GM18520 (cell line): Measurements from ENCODE around the gene SMCO3.
A peak's percentile ranks its signal among the peaks of the same experiment; 100 is the strongest.

Experiments
- ATAC-seq: cut with Tn5 transposase; IDR thresholded peaks from one replicate; pipeline ENCODE4 v1.9.1; 2021; ENCODE audit not compliant: unreplicated experiment

Gene SMCO3

GRCh38 chr12:14814014-14814413 lies at the start of gene SMCO3:
Gene SMCO3 (minus strand): TSS chr12:14814182. CDS start chr12:14806680, 7,502 bp downstream.
- no peak for ATAC-seq

- ATAC-seq: no peak
Measured at GRCh38 chr12:14860490-14860889, 46.5 kb upstream of the SMCO3 start.

GRCh38 chr12:14858513-14858912 lies 44.5 kb upstream of the SMCO3 start:
- no peak for ATAC-seq

- ATAC-seq: no peak
Measured at GRCh38 chr12:14854586-14855183, 40.7 kb upstream of the SMCO3 start.

- no peak for ATAC-seq
Measured at GRCh38 chr12:14853961-14854360, 40.0 kb upstream of the SMCO3 start.

GRCh38 chr12:14852880-14853279 lies 38.9 kb upstream of the SMCO3 start:
- no peak for ATAC-seq

- peak; percentile 42 for ATAC-seq
Measured at GRCh38 chr12:14850929-14851663, 37.1 kb upstream of the SMCO3 start.

- no peak for ATAC-seq
Measured at GRCh38 chr12:14849661-14850060, 35.7 kb upstream of the SMCO3 start.

GRCh38 chr12:14846876-14847580 lies 33.0 kb upstream of the SMCO3 start:
- no peak for ATAC-seq

GRCh38 chr12:14846042-14846587 lies 32.1 kb upstream of the SMCO3 start:
- no peak for ATAC-seq

GRCh38 chr12:14845350-14845750 lies 31.4 kb upstream of the SMCO3 start:
- ATAC-seq: peak; percentile 49

- no peak for ATAC-seq
Measured at GRCh38 chr12:14844401-14844800, 30.4 kb upstream of the SMCO3 start.

GRCh38 chr12:14843425-14843887 lies 29.5 kb upstream of the SMCO3 start, which contains the start of gene ART4:
Gene ART4 (minus strand): TSS chr12:14843526. CDS start chr12:14843113, 413 bp downstream.
- ATAC-seq: no peak

GRCh38 chr12:14842315-14842714 lies 28.3 kb upstream of the SMCO3 start:
- no peak for ATAC-seq

GRCh38 chr12:14841761-14842160 lies 27.8 kb upstream of the SMCO3 start:
- ATAC-seq: no peak

- ATAC-seq: no peak
Measured at GRCh38 chr12:14840616-14841015, 26.6 kb upstream of the SMCO3 start.

GRCh38 chr12:14839262-14839661 lies 25.3 kb upstream of the SMCO3 start:
- no peak for ATAC-seq

GRCh38 chr12:14836336-14837210 lies 22.6 kb upstream of the SMCO3 start:
- ATAC-seq: no peak

GRCh38 chr12:14834509-14834908 lies 20.5 kb upstream of the SMCO3 start:
- ATAC-seq: no peak

GRCh38 chr12:14833952-14834351 lies 20.0 kb upstream of the SMCO3 start:
- no peak for ATAC-seq

GRCh38 chr12:14833336-14833735 lies 19.4 kb upstream of the SMCO3 start:
- ATAC-seq: no peak
